ENCODE data around the gene CADPS. TPM values are rescaled to one million over a fixed set of nuclear protein-coding genes. Genes with fewer than 3 reads are reported as not detected.

CADPS gene
- total RNA-seq, 2 experiments from 2014 or later = not detected

DNA sequence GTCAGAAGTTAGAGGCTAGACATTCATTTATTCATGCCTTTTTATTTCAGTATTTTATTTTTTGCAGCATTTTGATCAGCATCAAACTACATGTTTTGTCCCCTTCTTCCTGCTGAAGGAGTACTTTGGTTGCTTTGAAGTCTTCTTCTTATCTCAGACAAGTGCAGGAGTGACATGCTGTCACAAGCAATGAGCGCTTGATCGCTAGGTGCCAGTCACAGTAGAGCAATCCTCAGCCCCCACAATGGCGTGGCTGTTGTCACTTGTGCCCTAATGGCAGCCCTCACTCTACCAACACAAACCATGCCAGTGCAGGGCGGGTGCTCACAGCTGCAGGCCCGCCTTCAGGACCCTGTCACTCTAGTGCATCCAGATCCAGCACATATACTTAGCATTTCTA, 317.2 kb downstream of the CADPS start:
- Mint-ChIP-seq H3K36me3 (ENCODE audit: low read depth) (no peaks in the 10 kb centered on the region), H3K4me1 (no peaks in the 10 kb centered on the region), H3K27me3 (no peaks in the 10 kb centered on the region), H3K4me3 (no peak overlapping the region), H3K9me3 (ENCODE audit: low read depth) (no peaks in the 10 kb centered on the region), H3K27ac (no peak overlapping the region)
- POLR2A ChIA-PET = no interaction called here
- CTCF ChIA-PET = no interaction called here
- DNase-seq = no peak
- no peak for ATAC-seq
- intact Hi-C loops (cut with DNase I, micrococcal nuclease) = loop anchor here (2.0 to 5.0 kb wide), 3 partner anchors 225 to 357 kb away; no protein-coding TSS in a partner anchor

DNA sequence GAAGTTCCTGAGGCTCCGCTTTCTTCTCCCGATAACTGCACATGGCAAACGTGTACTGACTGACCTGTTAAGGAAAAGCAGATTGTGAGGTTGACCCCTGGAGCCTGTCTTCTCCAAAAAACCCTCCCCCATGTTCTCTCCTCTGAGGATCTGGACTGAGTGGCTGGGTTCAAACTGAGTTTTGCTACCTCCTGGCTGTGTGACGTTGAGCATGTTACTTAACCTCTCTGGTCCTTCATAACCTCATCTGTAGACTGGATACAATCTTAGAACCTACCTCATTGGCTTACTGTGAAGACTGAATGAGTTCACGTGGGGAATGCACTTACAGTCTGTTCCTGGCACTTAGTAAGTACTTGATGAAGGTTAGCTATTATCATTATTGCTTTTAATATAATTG, 317.8 kb downstream of the CADPS start:
- Mint-ChIP-seq H3K9me3 (ENCODE audit: low read depth) (no peaks in the 10 kb centered on the region), H3K27me3 (no peaks in the 10 kb centered on the region), H3K4me1 (no peaks in the 10 kb centered on the region), H3K4me3 (no peak overlapping the region), H3K36me3 (ENCODE audit: low read depth) (no peaks in the 10 kb centered on the region), H3K27ac (no peak overlapping the region)
- no peak for ATAC-seq
- ChIA-PET CTCF (no interaction called here), POLR2A (no interaction called here)
- intact Hi-C loops (cut with DNase I, micrococcal nuclease) = loop anchor here in 1 of 2 experiments (5.0 kb wide), 1 partner anchor 355 kb away; no protein-coding TSS in a partner anchor
- DNase-seq = no peak

DNA sequence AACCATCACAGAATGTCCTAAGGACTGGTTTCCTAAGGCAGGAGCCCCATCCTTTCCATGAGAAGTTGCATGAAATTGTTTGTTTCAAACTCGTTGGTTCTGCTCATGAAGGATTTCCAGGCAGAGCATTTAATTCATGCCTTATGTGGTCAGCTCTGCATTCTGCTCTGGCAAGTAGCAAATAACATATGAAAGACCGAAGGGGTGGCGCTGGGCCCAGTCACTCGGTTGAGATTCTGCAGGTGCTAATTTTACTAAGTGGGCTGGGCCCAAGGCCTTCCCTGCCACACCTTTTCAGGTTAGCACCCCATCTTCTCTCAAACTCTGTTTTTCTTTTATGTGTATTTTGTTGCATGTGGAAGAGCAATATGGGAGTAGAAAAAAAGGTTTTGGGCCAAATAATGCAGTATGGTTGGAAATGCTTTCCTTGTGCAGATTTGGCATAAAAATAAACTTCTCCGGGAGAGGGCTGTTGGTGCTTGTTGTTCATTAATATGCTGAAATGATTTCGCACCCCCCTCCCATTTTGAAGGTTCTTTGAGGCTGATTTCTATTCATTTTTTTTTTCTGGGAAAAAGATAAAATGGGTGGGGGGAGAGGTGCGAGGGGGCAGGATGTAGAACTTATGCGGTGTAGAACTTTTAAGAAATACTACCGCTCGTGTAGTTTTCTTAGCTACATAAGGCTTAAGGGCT, 318.9 kb downstream of the CADPS start:
- H3K4me3 Mint-ChIP-seq = no peak overlapping the region

DNA sequence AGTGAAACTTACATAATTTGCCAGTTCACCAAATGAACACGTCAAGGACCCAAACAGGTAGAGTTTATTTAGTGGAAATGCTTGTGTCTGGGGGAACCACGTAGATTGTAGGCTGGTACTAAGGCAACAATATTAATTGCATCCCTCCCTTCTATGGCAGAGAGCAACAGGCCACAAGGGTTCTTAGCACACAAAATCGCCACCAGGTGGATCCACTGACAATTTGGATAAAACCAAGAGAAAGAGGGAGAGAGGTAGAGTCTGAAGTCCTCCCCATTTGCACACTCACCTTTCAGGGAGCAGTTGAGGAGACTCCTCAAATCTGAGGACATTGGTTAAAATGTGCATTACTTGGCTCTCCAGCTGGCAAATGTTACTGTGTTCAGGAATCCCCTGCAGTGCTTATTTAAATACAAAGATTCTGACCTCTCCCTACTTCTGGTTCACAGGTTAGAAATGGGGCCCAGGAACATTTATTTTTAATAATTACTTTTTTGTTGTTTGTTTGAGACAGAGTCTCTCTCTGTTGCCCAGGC, 320.9 kb downstream of the CADPS start:
- H3K9me3 Mint-ChIP-seq (ENCODE audit: low read depth) = no peaks in the 10 kb centered on the region
- H3K27me3 Mint-ChIP-seq = peaks cover 5% of the 10 kb centered on the region
- H3K27ac Mint-ChIP-seq = no peak overlapping the region
- H3K36me3 Mint-ChIP-seq (ENCODE audit: low read depth) = no peaks in the 10 kb centered on the region
- H3K4me1 Mint-ChIP-seq = no peaks in the 10 kb centered on the region
- ChIA-PET CTCF (interaction anchor here (0.9 to 1.0 kb wide), 2 partner anchors 42 to 353 kb away, joined by 3 read pairs; no protein-coding TSS in a partner anchor), POLR2A (no interaction called here)
- H3K4me3 Mint-ChIP-seq = no peak overlapping the region
- DNase-seq (no peak), ATAC-seq (no peak)
- intact Hi-C loops (cut with DNase I, micrococcal nuclease) = no loop called here

More for the DNA sequence above, 318.9 kb downstream of the CADPS start:
- no peak for DNase-seq
- Mint-ChIP-seq H3K27me3 (peaks cover under 1% of the 10 kb centered on the region), H3K9me3 (ENCODE audit: low read depth) (no peaks in the 10 kb centered on the region), H3K4me1 (no peaks in the 10 kb centered on the region), H3K27ac (no peak overlapping the region), H3K36me3 (ENCODE audit: low read depth) (no peaks in the 10 kb centered on the region)
- no peak for ATAC-seq
- POLR2A ChIA-PET = no interaction called here
- intact Hi-C loops (cut with DNase I, micrococcal nuclease) = loop anchor here in 1 of 2 experiments (5.0 kb wide), 1 partner anchor 354 kb away; no protein-coding TSS in a partner anchor
- CTCF ChIA-PET = no interaction called here

DNA sequence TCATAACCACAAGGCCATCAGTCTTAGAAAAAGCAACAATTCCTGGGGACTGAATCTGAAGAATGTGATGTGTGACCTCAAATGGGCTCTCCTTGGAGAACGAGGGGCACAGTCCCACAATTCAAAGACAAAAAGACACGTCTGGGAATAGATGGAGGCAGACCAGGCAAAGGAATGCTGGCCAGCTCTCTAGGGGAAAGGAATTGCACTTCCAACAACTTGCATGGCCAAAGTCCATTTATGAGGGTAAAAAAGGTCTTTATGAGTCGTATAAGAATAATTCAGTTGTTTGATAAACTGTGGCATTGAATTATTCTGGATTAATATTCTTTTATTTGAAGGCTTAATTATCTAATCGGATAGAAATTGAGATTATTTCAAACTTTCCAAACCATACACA, 321.4 kb downstream of the CADPS start:
- ATAC-seq (no peak), DNase-seq (no peak)
- H3K9me3 Mint-ChIP-seq (ENCODE audit: low read depth) = no peaks in the 10 kb centered on the region
- H3K4me1 Mint-ChIP-seq = no peaks in the 10 kb centered on the region
- no peak overlapping the region for H3K4me3 Mint-ChIP-seq
- H3K27me3 Mint-ChIP-seq = peaks cover 5% of the 10 kb centered on the region
- no peaks in the 10 kb centered on the region for H3K36me3 Mint-ChIP-seq (ENCODE audit: low read depth)
- POLR2A ChIA-PET = no interaction called here
- CTCF ChIA-PET = interaction anchor here (0.9 to 1.0 kb wide), 2 partner anchors 43 to 353 kb away, joined by 3 read pairs; no protein-coding TSS in a partner anchor
- intact Hi-C loops (cut with DNase I, micrococcal nuclease) = no loop called here
- H3K27ac Mint-ChIP-seq = no peak overlapping the region

DNA sequence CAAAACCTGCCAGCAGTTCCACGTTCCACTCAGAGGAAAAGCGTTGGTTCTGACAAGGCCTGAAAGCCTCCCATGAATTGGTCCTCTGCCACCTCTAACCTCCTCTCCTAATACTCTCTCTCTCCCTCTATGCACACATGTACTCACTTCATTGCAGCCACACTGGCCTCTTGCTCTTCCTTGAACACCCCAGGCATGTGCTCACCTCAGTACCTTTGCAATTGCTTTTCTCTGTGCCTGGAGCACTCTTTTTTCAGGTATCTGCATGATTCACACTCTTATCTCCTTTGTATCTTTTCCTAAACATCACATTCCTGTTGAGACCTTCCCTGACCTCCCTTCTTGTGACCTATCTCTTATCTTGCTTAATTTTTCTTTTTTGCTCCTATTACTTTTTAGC, 323.7 kb downstream of the CADPS start:
- POLR2A ChIA-PET = no interaction called here
- Mint-ChIP-seq H3K36me3 (ENCODE audit: low read depth) (no peaks in the 10 kb centered on the region), H3K27ac (no peak overlapping the region), H3K4me1 (no peaks in the 10 kb centered on the region), H3K9me3 (ENCODE audit: low read depth) (no peaks in the 10 kb centered on the region), H3K27me3 (peaks cover 5% of the 10 kb centered on the region), H3K4me3 (no peak overlapping the region)
- intact Hi-C loops (cut with DNase I, micrococcal nuclease) = no loop called here
- CTCF ChIA-PET = no interaction called here
- ATAC-seq = no peak
- DNase-seq = no peak

DNA sequence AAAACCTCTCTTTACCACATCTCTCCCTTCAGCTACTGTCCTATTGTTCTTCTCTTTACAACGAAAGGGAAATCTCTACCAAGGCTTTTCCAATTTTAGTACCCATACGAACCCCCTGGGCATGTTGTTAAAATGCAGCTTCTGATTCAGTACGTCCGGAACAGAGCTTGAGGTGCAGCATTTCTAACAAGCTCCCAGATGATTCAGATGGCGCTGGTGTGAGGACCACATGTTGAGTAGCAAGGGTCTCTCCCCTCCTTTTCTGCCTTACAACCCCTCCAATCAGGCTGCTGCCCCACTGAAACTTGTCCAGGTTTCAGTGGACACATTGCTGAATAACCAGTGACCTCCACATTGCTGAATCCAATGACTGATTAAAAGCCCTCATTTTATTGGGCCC, 324.8 kb downstream of the CADPS start:
- no peak for ATAC-seq
- H3K36me3 Mint-ChIP-seq (ENCODE audit: low read depth) = no peaks in the 10 kb centered on the region
- no peak overlapping the region for H3K27ac Mint-ChIP-seq
- DNase-seq = no peak
- H3K4me3 Mint-ChIP-seq = no peak overlapping the region
- ChIA-PET POLR2A (no interaction called here), CTCF (interaction anchor here (0.6 kb wide), 1 partner anchor 213 kb away, joined by 5 read pairs; no protein-coding TSS in a partner anchor)
- H3K27me3 Mint-ChIP-seq = peaks cover 5% of the 10 kb centered on the region
- H3K9me3 Mint-ChIP-seq (ENCODE audit: low read depth) = no peaks in the 10 kb centered on the region
- intact Hi-C loops (cut with DNase I, micrococcal nuclease) = no loop called here
- no peaks in the 10 kb centered on the region for H3K4me1 Mint-ChIP-seq

DNA sequence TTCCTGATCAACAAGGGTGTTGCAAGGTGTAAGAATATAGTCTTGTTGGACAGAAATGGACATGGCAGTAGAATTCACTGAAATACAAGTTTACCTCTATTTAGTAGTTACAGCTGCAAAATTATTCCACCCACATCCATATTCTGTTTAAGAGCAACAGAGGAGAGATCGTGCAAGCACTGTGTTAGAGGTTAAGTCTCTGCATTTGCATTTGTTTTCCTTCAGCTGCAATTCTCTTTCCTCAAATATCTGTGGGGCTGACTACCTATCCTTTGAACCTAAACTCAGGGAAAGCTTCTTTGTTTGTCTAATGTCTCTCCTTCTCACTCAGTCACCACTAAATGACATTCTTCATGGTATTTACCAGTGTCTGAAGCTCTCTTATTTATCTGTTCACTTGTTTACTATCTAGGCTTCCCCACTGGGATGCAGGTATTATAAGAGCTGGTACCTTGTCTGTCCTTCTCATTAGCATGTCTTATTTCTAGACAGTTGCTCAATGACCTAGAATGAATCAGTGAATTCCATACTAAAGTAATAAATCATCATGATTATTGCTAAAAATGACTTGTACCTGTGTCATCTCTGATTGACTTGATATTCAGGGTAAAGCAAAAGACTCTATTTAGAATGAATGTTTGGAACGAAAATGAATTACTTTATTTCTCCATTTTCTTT, 326.5 kb downstream of the CADPS start:
- peaks cover 5% of the 10 kb centered on the region for H3K27me3 Mint-ChIP-seq
- ATAC-seq (no peak), DNase-seq (no peak)
- no peaks in the 10 kb centered on the region for H3K36me3 Mint-ChIP-seq (ENCODE audit: low read depth)
- CTCF ChIA-PET = no interaction called here
- intact Hi-C loops (cut with DNase I, micrococcal nuclease) = no loop called here
- no peaks in the 10 kb centered on the region for H3K4me1 Mint-ChIP-seq
- H3K27ac Mint-ChIP-seq = no peak overlapping the region
- POLR2A ChIA-PET = no interaction called here
- no peaks in the 10 kb centered on the region for H3K9me3 Mint-ChIP-seq (ENCODE audit: low read depth)
- no peak overlapping the region for H3K4me3 Mint-ChIP-seq

DNA sequence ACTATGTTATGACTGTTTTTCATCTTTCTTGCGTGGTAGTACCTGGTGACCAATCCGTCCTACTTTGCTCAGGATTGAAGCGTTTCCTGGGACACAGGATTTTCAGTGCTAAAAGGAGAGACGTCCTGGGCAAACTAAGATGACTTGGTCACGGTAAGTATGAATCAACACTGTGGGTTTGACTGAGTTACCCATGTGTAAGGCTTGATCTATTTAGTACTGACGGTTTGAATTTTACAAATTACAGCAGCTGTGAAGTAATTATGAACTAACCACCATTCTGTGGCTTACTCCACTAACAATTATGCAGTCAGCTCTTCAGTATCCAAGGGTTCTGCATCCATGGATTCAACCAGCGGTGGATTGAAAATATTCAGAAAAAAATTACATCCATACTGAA, 328.9 kb downstream of the CADPS start:
- Mint-ChIP-seq H3K4me3 (no peak overlapping the region), H3K27ac (no peak overlapping the region), H3K27me3 (peaks cover 4% of the 10 kb centered on the region), H3K9me3 (ENCODE audit: low read depth) (no peaks in the 10 kb centered on the region), H3K36me3 (ENCODE audit: low read depth) (no peaks in the 10 kb centered on the region), H3K4me1 (no peaks in the 10 kb centered on the region)
- intact Hi-C loops (cut with DNase I, micrococcal nuclease) = loop anchor here in 1 of 2 experiments (2.0 kb wide), 1 partner anchor 19 kb away; no protein-coding TSS in a partner anchor
- ATAC-seq = no peak
- DNase-seq = no peak
- POLR2A ChIA-PET = no interaction called here
- CTCF ChIA-PET = no interaction called here

DNA sequence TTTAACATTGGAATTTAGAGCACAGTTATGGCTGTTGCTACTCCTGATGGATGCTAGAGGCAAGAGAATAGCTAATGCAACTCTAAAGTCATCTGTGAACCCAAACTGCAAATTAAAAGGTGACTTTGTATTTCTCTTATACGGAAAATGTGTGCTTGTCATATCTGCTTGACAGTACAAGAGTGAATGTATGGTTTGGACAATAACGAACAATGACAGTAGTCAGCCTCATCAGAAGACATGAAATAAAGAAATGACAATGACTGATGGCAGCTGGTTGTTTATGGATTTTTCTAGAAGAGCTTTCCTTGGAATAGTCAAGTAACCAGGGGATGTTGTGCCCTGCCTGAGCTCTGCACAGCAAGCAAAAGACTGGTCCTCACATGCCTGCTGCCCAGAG, 333.0 kb downstream of the CADPS start:
- POLR2A ChIA-PET = no interaction called here
- H3K36me3 Mint-ChIP-seq (ENCODE audit: low read depth) = no peaks in the 10 kb centered on the region

DNA sequence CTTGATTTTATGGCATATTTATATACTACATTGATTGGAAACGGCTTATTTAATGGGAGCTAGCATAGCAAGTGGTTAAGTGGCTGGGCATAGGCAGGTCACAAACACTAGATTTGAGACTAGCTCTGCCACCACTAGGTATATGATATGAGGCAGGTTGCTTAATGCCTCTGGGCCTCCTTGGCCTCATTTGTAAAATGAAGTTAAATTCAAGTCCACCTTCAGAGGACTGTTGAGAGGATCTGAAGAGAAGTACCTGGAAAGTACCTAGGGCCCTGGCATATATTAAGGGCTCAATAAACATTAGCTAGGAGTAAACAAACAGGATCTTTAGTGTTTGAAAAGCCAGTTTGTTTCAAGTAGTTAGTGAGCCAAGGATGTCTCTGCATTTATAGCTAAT, 335.5 kb downstream of the CADPS start:
- DNase-seq (no peak), ATAC-seq (no peak)
- no peaks in the 10 kb centered on the region for H3K4me1 Mint-ChIP-seq
- H3K4me3 Mint-ChIP-seq = no peak overlapping the region
- H3K9me3 Mint-ChIP-seq (ENCODE audit: low read depth) = no peaks in the 10 kb centered on the region
- ChIA-PET POLR2A (no interaction called here), CTCF (interaction anchor here (0.7 to 0.8 kb wide), 2 partner anchors 13 to 909 kb away, joined by 3 read pairs; no protein-coding TSS in a partner anchor)
- H3K27ac Mint-ChIP-seq = no peak overlapping the region
- peaks cover 5% of the 10 kb centered on the region for H3K27me3 Mint-ChIP-seq
- H3K36me3 Mint-ChIP-seq (ENCODE audit: low read depth) = no peaks in the 10 kb centered on the region
- intact Hi-C loops (cut with DNase I, micrococcal nuclease) = no loop called here

More for the DNA sequence above, 333.0 kb downstream of the CADPS start:
- CTCF ChIA-PET = interaction anchor here (0.6 kb wide), 1 partner anchor 200 kb away, joined by 3 read pairs; no protein-coding TSS in a partner anchor
- no peak for DNase-seq
- ATAC-seq = no peak
- H3K4me1 Mint-ChIP-seq = no peaks in the 10 kb centered on the region
- no peak overlapping the region for H3K4me3 Mint-ChIP-seq
- H3K27ac Mint-ChIP-seq = no peak overlapping the region
- intact Hi-C loops (cut with DNase I, micrococcal nuclease) = no loop called here
- peaks cover 2% of the 10 kb centered on the region for H3K27me3 Mint-ChIP-seq
- H3K9me3 Mint-ChIP-seq (ENCODE audit: low read depth) = no peaks in the 10 kb centered on the region

Measured in activated CD4-positive, alpha-beta T cell treated with anti-CD3 and anti-CD28 coated beads for 36 hours (primary cell).